ENCODE measurements around the gene PIN4.

DNA sequence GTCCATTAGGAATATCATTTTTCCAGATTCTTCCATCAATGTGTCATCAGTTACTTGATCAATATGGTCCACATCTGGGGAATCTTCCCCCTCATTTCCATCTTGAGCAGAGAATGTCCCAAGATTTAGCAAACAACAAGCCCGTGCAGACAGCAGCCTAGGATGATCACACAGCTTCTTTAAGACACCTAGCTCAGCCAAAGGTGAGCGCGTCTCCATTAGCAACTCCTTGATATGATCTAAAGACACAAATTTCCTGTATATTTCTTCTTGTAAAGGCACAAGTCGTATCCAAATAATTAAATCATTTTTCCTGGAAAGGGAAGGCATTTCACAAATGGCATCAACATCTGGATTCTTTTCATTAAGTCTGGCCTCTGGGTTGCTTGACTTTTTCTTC is 25.8 kb downstream of the PIN4 start:
- TF ChIP-seq CTCF (IDR thresholded peaks at IDR 0.05; ENCODE audit: insufficient read depth, low read depth, low read length) (no peak), EZH2 (IDR thresholded peaks at IDR 0.05; ENCODE audit: insufficient read depth, low read length) (no peak)
